Mesothelial cell of epicardium (in vitro differentiated cells): Measurements from ENCODE around the gene LRP1-AS. TPM values are rescaled to one million over a fixed set of nuclear protein-coding genes. Genes with fewer than 3 reads are reported as not detected.

Experiments
- DNase-seq, 2 experiments: peaks; one replicate each; pipeline ENCODE4 v3.0.0; 2021; ENCODE audit warnings: low spot score in 2 of 2; ENCODE audit not compliant: unreplicated experiment in 2 of 2
- H3K27ac Mint-ChIP-seq: 2 replicates; pipeline ENCODE4 v1.8.0; 2021; ENCODE audit warnings: mixed read lengths
- H3K27me3 Mint-ChIP-seq: 2 replicates; pipeline ENCODE4 v1.8.0; 2021; ENCODE audit warnings: low read depth, mixed read lengths
- H3K36me3 Mint-ChIP-seq: 2 replicates; pipeline ENCODE4 v1.8.0; 2021; ENCODE audit warnings: mixed read lengths
- H3K4me1 Mint-ChIP-seq: 2 replicates; pipeline ENCODE4 v1.8.0; 2021; ENCODE audit warnings: mixed read lengths
- H3K4me3 Mint-ChIP-seq: 2 replicates; pipeline ENCODE4 v1.8.0; 2021; ENCODE audit warnings: mild to moderate bottlenecking, moderate library complexity, mixed read lengths
- H3K9me3 Mint-ChIP-seq: 2 replicates; pipeline ENCODE4 v1.8.0; 2021; ENCODE audit warnings: mixed read lengths
- total RNA-seq: library from RNA; stranded (reverse); gene quantifications from 3 replicates; pipeline ENCODE4 v1.2.1, GENCODE V29; 2021
- TF ChIP-seq, protein P1 (sequence below): fragments of 200-600 bp; sonication (generic); IDR thresholded peaks from one replicate; pipeline ENCODE4 v1.5.0; 2021; ENCODE audit warnings: antibody characterized with exemption; ENCODE audit not compliant: unreplicated experiment

Gene LRP1-AS
- total RNA-seq, 1 donor from 2014 or later = not detected

DNA sequence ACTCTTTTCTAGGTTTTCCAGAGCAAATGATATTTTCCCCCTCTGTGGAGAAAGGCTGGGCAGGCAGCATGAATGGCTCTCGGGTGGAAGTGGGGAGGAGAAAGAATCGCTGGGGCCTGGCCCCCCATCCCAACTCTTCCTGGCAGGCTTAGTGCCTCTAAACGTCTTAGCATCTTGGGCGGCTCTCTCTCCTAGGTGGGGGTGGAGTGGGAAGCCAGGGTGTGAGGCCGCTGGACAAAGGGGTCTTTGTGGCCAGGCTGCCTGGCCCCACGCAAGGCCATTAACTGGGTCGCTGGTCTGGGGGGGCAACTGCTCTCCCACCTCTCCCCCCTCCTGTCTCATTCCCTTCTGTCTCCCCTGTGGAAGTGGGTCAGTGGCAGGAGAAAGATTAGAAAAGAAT is 4.7 kb downstream of the LRP1-AS start:
- no peak overlapping the region for H3K27ac Mint-ChIP-seq
- peaks cover 31% of the 10 kb centered on the region for H3K36me3 Mint-ChIP-seq
- peaks cover 11% of the 10 kb centered on the region for H3K4me1 Mint-ChIP-seq
- no peaks in the 10 kb centered on the region for H3K27me3 Mint-ChIP-seq
- no peaks in the 10 kb centered on the region for H3K9me3 Mint-ChIP-seq
- no peak for DNase-seq
- no peak overlapping the region for H3K4me3 Mint-ChIP-seq
- TF ChIP-seq, protein P1, sequence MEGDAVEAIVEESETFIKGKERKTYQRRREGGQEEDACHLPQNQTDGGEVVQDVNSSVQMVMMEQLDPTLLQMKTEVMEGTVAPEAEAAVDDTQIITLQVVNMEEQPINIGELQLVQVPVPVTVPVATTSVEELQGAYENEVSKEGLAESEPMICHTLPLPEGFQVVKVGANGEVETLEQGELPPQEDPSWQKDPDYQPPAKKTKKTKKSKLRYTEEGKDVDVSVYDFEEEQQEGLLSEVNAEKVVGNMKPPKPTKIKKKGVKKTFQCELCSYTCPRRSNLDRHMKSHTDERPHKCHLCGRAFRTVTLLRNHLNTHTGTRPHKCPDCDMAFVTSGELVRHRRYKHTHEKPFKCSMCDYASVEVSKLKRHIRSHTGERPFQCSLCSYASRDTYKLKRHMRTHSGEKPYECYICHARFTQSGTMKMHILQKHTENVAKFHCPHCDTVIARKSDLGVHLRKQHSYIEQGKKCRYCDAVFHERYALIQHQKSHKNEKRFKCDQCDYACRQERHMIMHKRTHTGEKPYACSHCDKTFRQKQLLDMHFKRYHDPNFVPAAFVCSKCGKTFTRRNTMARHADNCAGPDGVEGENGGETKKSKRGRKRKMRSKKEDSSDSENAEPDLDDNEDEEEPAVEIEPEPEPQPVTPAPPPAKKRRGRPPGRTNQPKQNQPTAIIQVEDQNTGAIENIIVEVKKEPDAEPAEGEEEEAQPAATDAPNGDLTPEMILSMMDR = no peak

DNA sequence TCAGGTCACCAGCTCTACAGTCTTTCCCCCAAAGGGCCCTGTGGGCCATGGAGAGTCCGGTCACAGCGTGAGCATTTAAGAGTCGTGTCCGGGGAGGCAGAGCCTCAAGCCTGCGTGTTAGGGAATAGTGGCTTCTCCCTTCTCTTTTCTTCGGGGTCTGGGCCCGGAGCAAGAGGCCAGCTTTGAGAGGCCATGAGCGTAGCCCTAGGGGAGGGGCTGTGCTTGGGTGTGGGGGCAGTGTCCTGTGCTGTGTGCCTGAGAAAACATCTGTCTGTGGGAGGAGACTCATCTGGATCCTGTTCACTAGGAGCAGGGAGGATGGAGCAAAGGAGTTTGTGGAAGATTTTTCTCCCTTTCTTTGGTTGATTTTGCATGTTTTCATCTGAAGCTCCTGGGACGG is 5.3 kb downstream of the LRP1-AS start:
- TF ChIP-seq, protein P1 = no peak
- no peak for DNase-seq
- Mint-ChIP-seq H3K27ac (peak overlapping the region; percentile 71), H3K36me3 (peaks cover 31% of the 10 kb centered on the region), H3K27me3 (no peaks in the 10 kb centered on the region), H3K9me3 (no peaks in the 10 kb centered on the region), H3K4me3 (no peak overlapping the region), H3K4me1 (peaks cover 5% of the 10 kb centered on the region)

DNA sequence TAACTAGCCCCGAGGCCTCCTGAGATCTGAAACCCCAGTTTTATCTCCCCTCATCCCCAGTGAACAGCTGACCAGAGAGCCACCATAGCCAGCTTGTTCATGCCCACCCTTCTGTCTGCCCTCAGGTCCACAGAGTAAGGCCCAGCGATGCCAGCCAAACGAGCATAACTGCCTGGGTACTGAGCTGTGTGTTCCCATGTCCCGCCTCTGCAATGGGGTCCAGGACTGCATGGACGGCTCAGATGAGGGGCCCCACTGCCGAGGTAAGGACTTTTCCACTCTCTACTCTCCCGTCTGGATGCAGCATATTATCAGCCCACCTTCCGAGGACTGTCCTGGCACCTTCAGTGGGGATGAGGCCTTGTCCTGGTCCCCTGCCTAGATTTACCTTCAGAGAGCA is 6.2 kb downstream of the LRP1-AS start:
- TF ChIP-seq, protein P1 = no peak
- DNase-seq = no peak
- peak overlapping the region; percentile 30 for H3K27ac Mint-ChIP-seq
- peaks cover 31% of the 10 kb centered on the region for H3K36me3 Mint-ChIP-seq
- H3K9me3 Mint-ChIP-seq = no peaks in the 10 kb centered on the region
- H3K4me3 Mint-ChIP-seq = no peak overlapping the region
- H3K27me3 Mint-ChIP-seq = no peaks in the 10 kb centered on the region
- peaks cover 7% of the 10 kb centered on the region for H3K4me1 Mint-ChIP-seq

DNA sequence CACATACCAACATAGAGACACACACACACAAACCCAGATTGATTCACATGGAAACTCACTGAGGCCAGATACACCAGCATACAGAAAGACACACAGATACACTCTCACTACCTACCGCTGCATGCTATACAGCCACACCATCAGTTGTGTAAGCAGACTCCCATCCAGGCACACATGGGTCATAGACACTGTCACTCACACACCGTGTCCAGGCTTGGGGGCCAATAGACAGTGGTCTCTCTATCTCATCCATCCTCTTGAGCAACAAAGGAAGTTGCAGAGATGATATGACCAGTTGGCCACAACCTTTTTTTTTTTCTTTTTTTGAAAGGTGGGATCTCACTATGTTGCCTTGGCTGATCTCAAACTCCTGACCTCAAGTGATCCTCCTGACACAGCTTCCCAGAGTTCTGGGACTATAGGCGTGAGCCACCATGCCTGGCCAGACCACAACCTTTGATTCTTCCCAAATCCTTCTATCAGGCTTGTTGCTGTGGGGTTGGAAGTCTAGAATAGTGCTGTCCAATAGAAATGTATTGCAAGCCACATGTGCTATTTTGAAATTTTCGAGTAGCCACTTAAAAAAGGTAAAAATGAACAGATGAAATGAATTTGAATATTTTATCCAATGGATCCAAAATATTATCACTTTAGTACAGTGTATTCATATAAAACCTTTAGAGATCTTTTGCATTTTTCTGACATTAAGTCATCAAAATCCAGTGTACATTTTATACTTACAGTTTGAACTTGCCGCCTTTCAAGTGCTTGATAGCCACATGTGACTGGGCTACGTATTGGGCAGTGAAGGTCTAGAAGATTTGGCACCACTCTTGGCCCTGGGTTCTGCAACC is 7.4 kb downstream of the LRP1-AS start:
- H3K27ac Mint-ChIP-seq = no peak overlapping the region

DNA sequence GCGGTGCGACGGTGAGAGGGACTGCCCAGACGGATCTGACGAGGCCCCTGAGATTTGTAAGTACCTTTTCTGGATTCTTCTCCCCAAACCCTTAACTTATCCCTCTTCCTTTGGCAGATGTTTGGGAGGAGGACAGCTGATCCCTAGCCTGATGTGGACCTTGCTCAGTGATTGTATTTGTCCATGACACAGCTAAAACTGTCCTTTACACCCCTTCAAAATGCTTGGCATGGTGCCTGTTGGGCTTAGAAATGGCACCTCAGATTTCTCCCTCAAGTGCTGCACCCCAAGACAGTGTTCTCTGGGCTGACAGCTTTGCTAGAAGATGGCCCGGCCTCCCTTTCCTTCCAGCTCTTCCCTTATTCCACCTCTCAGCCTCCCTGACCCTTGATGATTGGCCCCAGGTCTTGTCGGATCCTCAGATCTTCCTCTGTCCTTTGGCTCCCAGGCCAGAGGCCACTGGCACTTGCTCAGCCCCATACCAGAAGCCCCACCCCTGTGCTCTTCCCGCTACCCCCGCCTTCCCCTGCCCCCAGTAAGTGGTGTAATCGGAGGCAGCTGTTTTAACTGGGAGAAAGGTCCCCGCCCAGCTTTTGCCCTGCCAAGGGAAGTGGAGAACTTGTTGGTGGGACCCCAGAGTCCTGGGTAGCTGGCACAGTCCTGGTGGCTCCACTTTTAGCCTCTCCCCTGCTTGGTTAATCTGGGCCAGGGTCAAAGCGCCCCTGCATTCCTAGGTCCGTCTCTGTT is 8.7 kb downstream of the LRP1-AS start:
- Mint-ChIP-seq H3K36me3 (peaks cover 24% of the 10 kb centered on the region), H3K9me3 (no peaks in the 10 kb centered on the region), H3K4me1 (peaks cover 24% of the 10 kb centered on the region), H3K4me3 (no peak overlapping the region), H3K27ac (peak overlapping the region; percentile 44), H3K27me3 (no peaks in the 10 kb centered on the region)
- no peak for DNase-seq
- TF ChIP-seq, protein P1 = no peak

More for the DNA sequence above, 7.4 kb downstream of the LRP1-AS start:
- peaks cover 24% of the 10 kb centered on the region for H3K36me3 Mint-ChIP-seq
- no peak for DNase-seq
- H3K9me3 Mint-ChIP-seq = no peaks in the 10 kb centered on the region
- peaks cover 10% of the 10 kb centered on the region for H3K4me1 Mint-ChIP-seq
- TF ChIP-seq, protein P1 = no peak
- H3K27me3 Mint-ChIP-seq = no peaks in the 10 kb centered on the region
- no peak overlapping the region for H3K4me3 Mint-ChIP-seq
